CD4-positive, CD25-positive, alpha-beta regulatory T cell (primary cell): ENCODE data around the gene CHMP6. TPM values are rescaled to one million over a fixed set of nuclear protein-coding genes. Genes with fewer than 3 reads are reported as not detected.
A peak's percentile ranks its signal among the peaks of the same experiment; 100 is the strongest.

Source experiments
- ATAC-seq, 2 donors: fragments of 150-1000 bp; cut with Tn5 transposase; one replicate each; pipeline ENCODE4 v1.10.0; 2021; ENCODE audit warnings: low read depth in 2 of 2, moderate number of reproducible peaks in 2 of 2, moderate library complexity in 1 of 2
- DNase-seq, 3 donors: peaks; one replicate each; pipeline versions ENCODE4 v3.0.0 to v3.0.0-alpha.2; 2012 to 2022; ENCODE audit warnings: mixed read lengths in 1 of 3
- H3K27ac ChIP-seq: one replicate; pipeline ENCODE4 v1.7.0; 2013; ENCODE audit warnings: mild to moderate bottlenecking, low read length; ENCODE audit not compliant: insufficient read depth, poor library complexity, severe bottlenecking
- H3K27me3 ChIP-seq: one replicate; pipeline ENCODE4 v1.7.0; 2013; ENCODE audit warnings: low read length; ENCODE audit not compliant: control insufficient read depth, insufficient read depth
- H3K36me3 ChIP-seq: one replicate; pipeline ENCODE4 v1.7.0; 2013; ENCODE audit warnings: mild to moderate bottlenecking, low read length, moderate library complexity; ENCODE audit not compliant: control insufficient read depth, insufficient read depth
- H3K4me1 ChIP-seq: 2 replicates; pipeline ENCODE4 v1.7.0; 2013; ENCODE audit warnings: mild to moderate bottlenecking, low read length; ENCODE audit not compliant: insufficient read depth, control insufficient read depth, poor library complexity, severe bottlenecking
- H3K4me3 ChIP-seq: one replicate; pipeline ENCODE4 v1.7.0; 2013; ENCODE audit warnings: low read depth, mild to moderate bottlenecking, low read length, moderate library complexity
- H3K9me3 ChIP-seq, 2 experiments: 1 replicate in 1 of 2; 2 replicates in 1 of 2; pipeline ENCODE4 v1.7.0; 2013; ENCODE audit warnings: low read length in 2 of 2, mild to moderate bottlenecking in 1 of 2, moderate library complexity in 1 of 2; ENCODE audit not compliant: control insufficient read depth in 2 of 2
- H3K27ac Mint-ChIP-seq, 3 donors: one replicate each; pipeline ENCODE4 v1.8.0; 2020 to 2022; ENCODE audit warnings: mild to moderate bottlenecking in 3 of 3, mixed read lengths in 3 of 3, moderate library complexity in 2 of 3
- H3K27me3 Mint-ChIP-seq: one replicate; pipeline ENCODE4 v1.8.0; 2022; ENCODE audit warnings: mild to moderate bottlenecking, mixed read lengths
- H3K36me3 Mint-ChIP-seq: one replicate; pipeline ENCODE4 v1.8.0; 2020; ENCODE audit warnings: mixed read lengths
- H3K4me1 Mint-ChIP-seq, 4 donors: one replicate each; pipeline ENCODE4 v1.8.0; 2020 to 2022; ENCODE audit warnings: mixed read lengths in 4 of 4, mild to moderate bottlenecking in 1 of 4
- H3K4me3 Mint-ChIP-seq, 4 donors: one replicate each; pipeline ENCODE4 v1.8.0; 2020 to 2022; ENCODE audit warnings: mild to moderate bottlenecking in 4 of 4, mixed read lengths in 4 of 4, moderate library complexity in 3 of 4
- H3K9me3 Mint-ChIP-seq, 7 donors: one replicate each; pipeline ENCODE4 v1.8.0; 2020 to 2022; ENCODE audit warnings: mixed read lengths in 7 of 7, mild to moderate bottlenecking in 3 of 7, moderate library complexity in 2 of 7
- polyA plus RNA-seq, 4 donors: library from polyadenylated mRNA; unstranded; fragments of 300-500 nt; fragmentation: Illumina TruSeq; gene quantifications; one replicate each; pipeline ENCODE4 v1.2.3, GENCODE V29; 2021
- total RNA-seq: library from RNA; stranded (reverse); gene quantifications from one replicate; pipeline ENCODE4 v1.2.3, GENCODE V29; 2022

Gene CHMP6
- total RNA-seq (25.5 TPM), polyA plus RNA-seq (10 to 100 TPM; 37.6 to 43.5 (median 39.8) TPM)

DNA sequence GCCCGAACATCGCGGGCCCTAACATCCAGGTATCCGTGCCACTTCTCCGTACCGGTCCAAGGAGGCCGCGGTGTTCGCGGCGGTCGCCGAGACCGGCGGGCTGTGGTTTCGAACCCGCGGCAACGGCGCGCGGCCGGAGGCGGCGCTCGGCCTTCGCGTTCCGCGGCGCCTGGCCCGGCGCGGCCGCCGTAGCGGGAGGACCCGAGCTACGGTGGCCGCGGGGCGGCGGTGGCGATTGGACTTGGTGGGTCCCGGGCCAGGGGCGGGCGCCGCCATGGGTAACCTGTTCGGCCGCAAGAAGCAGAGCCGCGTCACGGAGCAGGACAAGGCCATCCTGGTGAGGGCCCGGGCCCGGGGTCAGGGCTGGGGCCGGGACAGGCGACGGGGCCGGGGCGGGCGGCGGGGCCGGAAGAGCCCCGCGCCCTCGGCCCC lies at the start of gene CHMP6:
Gene CHMP6, plus strand, starts transcription at position 197 of the 432 bp plus-strand sequence. Its CDS starts 78 bp downstream, at position 275.
- no peaks in the 10 kb centered on the region for H3K9me3 Mint-ChIP-seq
- peak; percentile 58 to 83 (median 81) for DNase-seq
- Histone ChIP-seq H3K27me3 (no peaks in the 10 kb centered on the region), H3K36me3 (peaks cover 10% of the 10 kb centered on the region), H3K9me3 (no peaks in the 10 kb centered on the region), H3K4me1 (peaks cover 24% of the 10 kb centered on the region), H3K4me3 (peak within 1 kb of the TSS; percentile 93), H3K27ac (peak within 1 kb of the TSS; percentile 49)
- no peaks in the 10 kb centered on the region for H3K36me3 Mint-ChIP-seq
- H3K4me3 Mint-ChIP-seq = peak within 1 kb of the TSS; percentile 86 to 95 (median 89)
- H3K27ac Mint-ChIP-seq = peak within 1 kb of the TSS; percentile 84 to 87 (median 86)
- peaks cover 0 to 36% (median 3%) of the 10 kb centered on the region in 4 donors for H3K4me1 Mint-ChIP-seq
- peak; percentile 56 to 57 for ATAC-seq
- H3K27me3 Mint-ChIP-seq = peaks cover 16% of the 10 kb centered on the region

GRCh38 chr17:80942423-80943345 lies 49.0 kb upstream of the CHMP6 start:
- Histone ChIP-seq H3K36me3 (peaks cover 13% of the 10 kb centered on the region), H3K4me3 (no peak overlapping the region), H3K27me3 (no peaks in the 10 kb centered on the region), H3K27ac (no peak overlapping the region), H3K4me1 (peaks cover 19% of the 10 kb centered on the region), H3K9me3 (no peaks in the 10 kb centered on the region)
- peaks cover 31% of the 10 kb centered on the region for H3K36me3 Mint-ChIP-seq
- H3K27me3 Mint-ChIP-seq = no peaks in the 10 kb centered on the region
- no peak for ATAC-seq
- peak overlapping the region in 1 of 3 donors; percentile 76 for H3K27ac Mint-ChIP-seq
- no peak for DNase-seq
- H3K4me1 Mint-ChIP-seq = peaks cover 10 to 19% (median 12%) of the 10 kb centered on the region in 4 donors
- H3K9me3 Mint-ChIP-seq = peaks cover 0 to 2% (median 0%) of the 10 kb centered on the region in 7 donors
- H3K4me3 Mint-ChIP-seq = no peak overlapping the region

GRCh38 chr17:80943346-80944145 lies 48.1 kb upstream of the CHMP6 start:
- H3K4me3 ChIP-seq = no peak overlapping the region
- H3K27ac ChIP-seq = no peak overlapping the region
- Mint-ChIP-seq H3K36me3 (peaks cover 31% of the 10 kb centered on the region), H3K27me3 (no peaks in the 10 kb centered on the region), H3K4me3 (no peak overlapping the region), H3K27ac (no peak overlapping the region), H3K9me3 (no peaks in the 10 kb centered on the region), H3K4me1 (peaks cover 7 to 13% (median 7%) of the 10 kb centered on the region in 4 donors)
- no peaks in the 10 kb centered on the region for H3K27me3 ChIP-seq
- H3K36me3 ChIP-seq = peaks cover 13% of the 10 kb centered on the region
- H3K9me3 ChIP-seq = no peaks in the 10 kb centered on the region
- DNase-seq (no peak), ATAC-seq (no peak)
- peaks cover 11% of the 10 kb centered on the region for H3K4me1 ChIP-seq

DNA sequence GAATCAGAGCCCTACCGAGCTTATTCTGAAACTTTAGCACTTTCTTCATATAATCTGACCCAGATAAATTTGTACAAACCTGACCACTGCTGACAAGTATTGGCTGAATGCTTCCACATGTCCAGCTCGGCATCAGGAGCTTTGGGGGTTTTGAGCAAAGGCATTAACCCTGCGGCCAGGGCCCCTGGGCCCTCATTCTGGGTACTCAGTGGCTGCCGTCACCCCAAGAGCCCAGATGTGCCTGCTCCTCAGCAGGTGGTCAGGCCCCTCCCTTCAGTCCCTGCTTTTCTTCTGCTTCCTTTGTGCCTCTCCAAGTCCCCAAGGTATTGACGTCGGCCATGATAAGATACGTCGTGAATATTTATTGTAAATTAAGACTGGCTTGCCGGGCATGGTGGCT lies 47.3 kb upstream of the CHMP6 start:
- no peak for DNase-seq
- Histone ChIP-seq H3K27ac (no peak overlapping the region), H3K36me3 (peaks cover 13% of the 10 kb centered on the region)

GRCh38 chr17:80945736-80946135 lies 45.9 kb upstream of the CHMP6 start:
- Mint-ChIP-seq H3K27ac (no peak overlapping the region), H3K4me1 (peaks cover 0 to 2% (median 0%) of the 10 kb centered on the region in 4 donors), H3K36me3 (peaks cover 31% of the 10 kb centered on the region), H3K27me3 (no peaks in the 10 kb centered on the region), H3K9me3 (no peaks in the 10 kb centered on the region), H3K4me3 (no peak overlapping the region)
- H3K27ac ChIP-seq = no peak overlapping the region
- no peaks in the 10 kb centered on the region for H3K27me3 ChIP-seq
- no peaks in the 10 kb centered on the region for H3K4me1 ChIP-seq
- ATAC-seq = no peak
- no peak for DNase-seq
- no peaks in the 10 kb centered on the region for H3K9me3 ChIP-seq
- no peak overlapping the region for H3K4me3 ChIP-seq
- H3K36me3 ChIP-seq = peaks cover 15% of the 10 kb centered on the region

More for the DNA sequence above, 47.3 kb upstream of the CHMP6 start:
- Histone ChIP-seq H3K27me3 (no peaks in the 10 kb centered on the region), H3K9me3 (no peaks in the 10 kb centered on the region), H3K4me1 (peaks cover 4% of the 10 kb centered on the region), H3K4me3 (no peak overlapping the region)
- Mint-ChIP-seq H3K4me1 (peaks cover 0 to 6% (median 0%) of the 10 kb centered on the region in 4 donors), H3K36me3 (peaks cover 31% of the 10 kb centered on the region), H3K4me3 (no peak overlapping the region), H3K9me3 (no peaks in the 10 kb centered on the region), H3K27ac (no peak overlapping the region), H3K27me3 (no peaks in the 10 kb centered on the region)
- no peak for ATAC-seq

- Histone ChIP-seq H3K9me3 (no peaks in the 10 kb centered on the region), H3K27ac (no peak overlapping the region), H3K27me3 (no peaks in the 10 kb centered on the region), H3K36me3 (peaks cover 15% of the 10 kb centered on the region), H3K4me3 (no peak overlapping the region), H3K4me1 (no peaks in the 10 kb centered on the region)
- no peaks in the 10 kb centered on the region for H3K27me3 Mint-ChIP-seq
- H3K4me3 Mint-ChIP-seq = no peak overlapping the region
- no peaks in the 10 kb centered on the region for H3K9me3 Mint-ChIP-seq
- peaks cover 31% of the 10 kb centered on the region for H3K36me3 Mint-ChIP-seq
- ATAC-seq = no peak
- no peak overlapping the region for H3K27ac Mint-ChIP-seq
- H3K4me1 Mint-ChIP-seq = peaks cover 0 to 2% (median 0%) of the 10 kb centered on the region in 4 donors
- no peak for DNase-seq
Observed at GRCh38 chr17:80946449-80946848, 45.2 kb upstream of the CHMP6 start.

DNA sequence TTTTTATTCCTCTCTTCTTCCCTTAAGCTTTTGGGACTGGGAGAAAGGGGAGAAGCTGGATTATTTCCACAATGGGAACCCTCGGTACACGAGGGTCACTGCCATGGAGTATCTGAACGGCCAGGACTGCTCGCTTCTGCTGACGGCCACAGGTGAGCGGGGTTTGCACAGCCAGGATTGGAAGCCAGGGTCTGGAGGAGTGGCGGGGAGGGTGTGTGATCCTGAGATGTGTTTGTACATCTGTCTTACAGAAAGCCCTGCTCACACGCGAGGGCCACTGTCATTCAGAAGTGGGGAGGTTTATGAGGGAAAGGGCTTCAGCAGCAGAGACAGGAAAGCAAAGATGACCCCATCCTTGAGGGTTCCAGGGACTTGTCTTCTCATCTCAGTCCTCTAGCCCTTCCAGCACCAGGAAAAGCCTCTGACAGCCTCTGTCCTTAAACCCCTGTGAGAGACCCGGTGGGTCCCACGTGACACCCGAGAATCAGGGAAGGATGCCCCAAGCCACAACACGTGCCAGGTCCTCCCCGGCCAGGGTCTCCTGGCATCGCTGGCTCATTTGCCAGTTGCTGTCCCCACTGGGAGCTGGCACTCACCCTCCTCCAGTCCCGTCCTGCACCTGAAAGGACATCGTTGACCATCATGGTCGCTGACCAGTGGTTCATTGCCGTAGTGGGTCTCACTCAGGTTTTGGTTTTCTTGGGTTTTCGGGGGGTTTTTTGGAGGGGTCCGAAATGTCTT lies 44.3 kb upstream of the CHMP6 start:
- no peaks in the 10 kb centered on the region for H3K4me1 ChIP-seq
- no peak overlapping the region for H3K4me3 ChIP-seq
- no peaks in the 10 kb centered on the region for H3K9me3 ChIP-seq
- H3K27me3 ChIP-seq = no peaks in the 10 kb centered on the region
- Mint-ChIP-seq H3K9me3 (no peaks in the 10 kb centered on the region), H3K27ac (no peak overlapping the region), H3K27me3 (no peaks in the 10 kb centered on the region), H3K4me1 (peaks cover 0 to 2% (median 0%) of the 10 kb centered on the region in 4 donors), H3K4me3 (no peak overlapping the region), H3K36me3 (peaks cover 26% of the 10 kb centered on the region)
- no peak for DNase-seq
- no peak for ATAC-seq
- H3K36me3 ChIP-seq = peaks cover 15% of the 10 kb centered on the region
- H3K27ac ChIP-seq = no peak overlapping the region
